Measurements from ENCODE around the gene BFAR.
"Not testable (repeated sequence)": the region's sequence is repeated elsewhere in the genome, so short reads cannot be mapped to it uniquely, and the experiment has no call there.

The BFAR gene

DNA sequence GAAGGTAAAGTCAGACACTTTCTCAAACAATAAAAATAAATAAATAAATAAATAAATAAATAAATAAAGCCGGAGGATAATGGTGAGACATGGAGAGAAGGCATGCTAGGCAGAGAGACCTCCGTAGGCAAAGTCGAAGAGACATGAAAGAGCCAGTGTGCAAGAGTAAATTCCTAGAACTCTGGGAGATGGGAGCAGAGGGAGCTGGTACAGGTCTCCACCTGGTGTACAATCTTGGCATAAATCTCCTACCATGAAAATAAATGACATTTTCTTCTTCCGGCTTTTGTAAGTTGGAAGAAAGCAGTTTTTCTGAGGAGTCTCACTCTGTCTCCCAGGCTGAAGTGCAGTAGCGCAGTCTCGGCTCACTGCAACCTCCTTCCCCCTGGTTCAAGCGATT, 69.1 kb downstream of the BFAR start:
- DNase-seq (ENCODE audit: low spot score): not testable (repeated sequence)

DNA sequence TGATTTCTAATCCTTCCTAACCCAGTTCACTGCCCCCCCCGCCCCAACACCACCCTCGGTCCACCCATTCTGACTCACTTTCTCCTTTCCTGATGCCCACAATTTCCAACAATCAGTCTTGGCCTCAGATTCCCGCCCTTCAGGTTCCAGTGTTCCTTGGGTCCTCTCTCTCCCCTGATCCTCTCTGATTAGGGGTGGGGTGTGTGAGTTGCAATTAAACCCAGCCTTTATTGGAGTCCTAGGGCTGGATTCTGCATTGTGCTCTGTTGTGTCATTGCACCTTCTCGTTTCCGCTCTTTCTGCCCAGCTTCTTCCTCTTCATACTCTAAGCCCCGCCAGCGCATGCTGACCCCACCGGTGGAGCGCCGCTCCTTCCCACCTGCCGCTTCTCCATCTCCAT, 69.9 kb downstream of the BFAR start:
- not testable (repeated sequence) for DNase-seq (ENCODE audit: low spot score)

GRCh38 chr16:14703156-14704011, 70.6 kb downstream of the BFAR start, which contains the start of gene NPIPA3:
Gene NPIPA3 (plus strand): TSS chr16:14703411. CDS start chr16:14708944, 5,533 bp downstream.
- DNase-seq (ENCODE audit: low spot score): not testable (repeated sequence)
